GM18505 (cell line): Measurements from ENCODE around the gene PNMA6A.
"Not testable (repeated sequence)": the region's sequence is repeated elsewhere in the genome, so short reads cannot be mapped to it uniquely, and the experiment has no call there.

ENCODE experiments used
- ATAC-seq: cut with Tn5 transposase; IDR thresholded peaks from one replicate; pipeline ENCODE4 v1.9.1; 2021; ENCODE audit not compliant: unreplicated experiment
- POLR2A ChIP-seq: IDR thresholded peaks from 4 replicates; pipeline ENCODE4 v1.6.1; 2011; ENCODE audit warnings: borderline replicate concordance; ENCODE audit not compliant: insufficient read depth, insufficient read length; ENCODE audit errors: extremely low read depth

PNMA6A gene

DNA sequence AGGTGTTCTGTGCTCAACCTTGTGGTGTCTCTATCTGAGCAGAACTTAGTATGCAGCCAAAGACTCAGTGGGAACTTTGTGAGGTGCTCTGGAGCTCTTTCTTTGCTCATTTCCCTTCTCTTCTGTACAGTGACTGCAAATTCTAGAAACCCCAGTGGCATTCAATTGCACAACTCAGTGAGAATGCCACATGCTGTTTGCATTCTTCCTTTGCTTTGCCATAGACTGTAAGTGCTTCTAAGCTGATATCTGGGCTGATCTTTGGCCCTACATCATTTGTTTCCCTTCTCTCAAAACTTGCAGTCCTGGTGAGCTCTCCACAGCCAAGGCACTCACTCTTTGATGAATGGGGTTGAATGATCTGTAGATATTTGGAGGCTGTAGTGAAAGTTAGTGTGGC, 8.9 kb upstream of the PNMA6A start:
- no peak for TF ChIP-seq POLR2A
- no peak for ATAC-seq

DNA sequence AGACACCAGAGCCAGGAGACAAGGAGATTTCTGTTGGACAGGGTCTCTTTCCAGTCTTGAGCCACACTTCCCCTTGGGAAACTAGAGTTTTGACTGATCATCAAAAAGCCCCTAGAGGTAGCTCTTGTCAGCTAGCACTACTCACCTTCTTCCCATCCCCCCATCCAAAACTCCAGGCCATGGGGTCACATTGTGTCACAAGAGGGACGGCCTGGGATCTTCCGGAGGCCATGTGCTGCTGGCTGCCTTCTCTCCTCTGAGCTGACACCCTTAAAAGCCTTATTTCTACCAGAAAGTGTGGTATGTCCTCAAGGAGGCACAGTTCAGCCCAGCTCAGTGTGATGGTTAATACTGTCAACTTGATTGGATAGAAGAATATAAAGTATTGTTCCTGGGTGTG, 8.2 kb upstream of the PNMA6A start:
- no peak for TF ChIP-seq POLR2A
- no peak for ATAC-seq

DNA sequence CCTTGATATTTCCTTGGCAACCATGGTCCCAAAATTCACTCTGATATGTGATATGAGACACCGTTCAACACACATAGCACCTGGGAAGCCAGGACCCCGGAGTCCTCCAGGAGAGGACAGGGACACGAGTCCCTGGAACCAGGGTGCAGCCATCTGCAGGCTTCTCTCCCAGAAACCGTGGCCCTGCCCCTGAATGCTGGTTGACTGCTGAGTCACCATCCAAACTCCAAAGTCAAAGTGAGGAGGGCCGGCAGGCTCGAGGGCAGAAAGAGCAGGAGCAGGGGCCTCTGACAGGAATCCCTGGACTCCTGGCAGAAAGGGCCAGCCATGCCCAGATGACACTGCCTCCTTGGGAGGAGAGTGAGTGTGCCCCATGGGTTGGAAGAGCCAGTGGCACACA, 6.9 kb upstream of the PNMA6A start:
- no peak for TF ChIP-seq POLR2A
- no peak for ATAC-seq

DNA sequence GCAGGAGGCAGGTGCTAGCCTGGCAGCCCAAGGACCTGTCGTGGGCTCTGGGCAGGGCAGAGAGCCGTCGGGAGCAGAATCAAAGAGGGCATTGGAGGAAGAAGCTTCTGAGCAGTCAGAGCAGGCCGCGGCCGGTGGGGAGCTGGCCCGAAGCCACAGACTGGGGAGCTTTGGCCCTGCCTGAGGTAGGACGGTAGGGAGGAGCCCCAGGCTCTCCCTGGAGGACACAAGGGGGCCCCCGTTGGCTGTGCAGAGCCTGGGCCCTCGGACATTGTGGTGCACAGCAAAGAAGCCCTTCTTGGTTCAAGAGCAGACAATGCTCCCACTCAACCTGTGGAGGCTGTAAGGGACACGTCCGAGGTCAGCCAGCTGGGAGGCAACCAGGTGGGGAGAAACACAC, 5.9 kb upstream of the PNMA6A start:
- ATAC-seq = not testable (repeated sequence)

DNA sequence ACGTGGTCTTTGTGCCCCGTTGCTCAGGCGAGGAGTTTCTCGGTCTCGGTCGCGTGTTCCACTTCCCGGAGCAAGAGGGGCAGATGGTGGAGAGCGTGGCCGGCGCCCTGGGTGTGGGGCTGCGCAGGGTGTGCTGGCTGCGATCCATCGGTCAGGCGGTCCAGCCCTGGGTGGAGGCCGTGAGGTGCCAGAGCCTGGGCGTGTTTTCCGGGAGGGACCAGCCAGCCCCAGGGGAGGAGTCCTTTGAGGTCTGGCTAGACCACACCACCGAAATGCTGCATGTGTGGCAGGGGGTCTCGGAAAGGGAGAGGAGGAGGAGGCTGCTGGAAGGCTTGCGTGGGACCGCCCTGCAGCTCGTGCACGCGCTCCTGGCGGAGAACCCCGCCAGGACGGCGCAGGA, 1.1 kb downstream of the PNMA6A start:
- not testable (repeated sequence) for ATAC-seq

DNA sequence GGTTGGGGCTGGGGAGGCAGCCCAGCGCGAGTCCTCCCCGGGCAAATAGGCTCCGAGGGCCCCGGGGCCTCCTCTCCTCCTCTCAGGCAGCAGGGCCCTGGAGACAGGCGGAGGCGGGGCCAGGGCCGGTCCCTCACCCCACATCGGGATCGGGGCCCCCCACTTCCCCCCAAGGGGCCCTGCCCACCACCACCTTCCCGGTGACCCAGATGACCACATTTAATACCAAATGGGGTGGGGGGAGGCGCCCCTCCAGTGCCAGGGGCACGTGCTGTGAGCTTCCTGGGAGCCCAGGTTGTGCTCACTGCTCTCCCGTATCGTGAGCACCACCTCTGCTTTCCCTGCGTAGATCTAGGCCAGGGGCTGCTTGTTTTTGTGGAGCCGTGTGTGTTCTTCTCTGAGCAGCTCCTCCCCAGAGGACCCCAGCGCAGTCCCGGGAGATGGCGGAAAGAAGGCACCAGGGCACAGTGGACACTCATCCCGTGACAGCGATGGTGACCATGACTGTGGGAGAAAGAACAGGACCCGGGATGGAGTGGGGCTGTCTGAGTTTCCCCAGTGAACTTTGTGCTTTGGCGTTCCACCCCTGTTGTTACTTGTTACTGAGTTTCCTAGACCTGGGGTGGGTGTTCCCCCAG, 2.1 kb downstream of the PNMA6A start:
- TF ChIP-seq POLR2A = no peak
- no peak for ATAC-seq

DNA sequence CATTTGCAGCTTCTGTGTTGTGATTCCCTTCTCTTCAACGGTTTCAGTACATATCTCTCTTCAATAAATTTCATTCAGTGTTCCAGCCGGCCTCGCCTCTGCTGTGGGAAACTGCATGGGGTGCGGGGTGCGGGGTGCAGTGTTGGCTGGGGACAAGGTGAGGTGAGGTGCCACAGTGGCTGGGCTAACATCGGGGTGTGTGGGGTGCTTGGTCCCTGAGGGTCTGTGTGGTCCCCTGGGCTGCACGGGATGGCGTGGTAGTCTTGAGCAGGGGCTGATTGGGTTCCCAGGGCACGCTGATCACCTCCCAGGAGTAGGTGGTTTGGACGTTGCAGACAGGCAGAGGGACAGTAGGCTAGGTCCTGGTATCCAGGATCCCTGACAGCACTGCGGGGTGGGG, 2.7 kb downstream of the PNMA6A start:
- TF ChIP-seq POLR2A = no peak
- ATAC-seq = no peak

DNA sequence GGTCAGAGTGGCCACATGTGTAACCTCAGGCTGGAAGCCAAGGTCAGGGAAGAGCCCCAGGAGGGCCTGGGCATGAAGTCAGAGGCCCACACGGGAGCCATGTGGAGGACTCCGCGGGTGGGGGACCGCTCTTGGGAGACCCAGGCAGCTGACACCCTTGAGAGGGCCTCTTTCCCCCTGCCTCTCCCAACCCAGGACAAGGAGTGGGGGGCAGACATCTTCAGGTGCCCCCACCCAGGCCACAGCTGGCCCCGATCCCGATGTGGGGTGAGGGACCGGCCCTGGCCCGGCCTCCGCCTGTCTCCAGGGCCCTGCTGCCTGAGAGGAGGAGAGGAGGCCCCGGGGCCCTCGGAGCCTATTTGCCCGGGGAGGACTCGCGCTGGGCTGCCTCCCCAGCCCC, 3.1 kb downstream of the PNMA6A start:
- ATAC-seq = no peak
- TF ChIP-seq POLR2A = no peak

DNA sequence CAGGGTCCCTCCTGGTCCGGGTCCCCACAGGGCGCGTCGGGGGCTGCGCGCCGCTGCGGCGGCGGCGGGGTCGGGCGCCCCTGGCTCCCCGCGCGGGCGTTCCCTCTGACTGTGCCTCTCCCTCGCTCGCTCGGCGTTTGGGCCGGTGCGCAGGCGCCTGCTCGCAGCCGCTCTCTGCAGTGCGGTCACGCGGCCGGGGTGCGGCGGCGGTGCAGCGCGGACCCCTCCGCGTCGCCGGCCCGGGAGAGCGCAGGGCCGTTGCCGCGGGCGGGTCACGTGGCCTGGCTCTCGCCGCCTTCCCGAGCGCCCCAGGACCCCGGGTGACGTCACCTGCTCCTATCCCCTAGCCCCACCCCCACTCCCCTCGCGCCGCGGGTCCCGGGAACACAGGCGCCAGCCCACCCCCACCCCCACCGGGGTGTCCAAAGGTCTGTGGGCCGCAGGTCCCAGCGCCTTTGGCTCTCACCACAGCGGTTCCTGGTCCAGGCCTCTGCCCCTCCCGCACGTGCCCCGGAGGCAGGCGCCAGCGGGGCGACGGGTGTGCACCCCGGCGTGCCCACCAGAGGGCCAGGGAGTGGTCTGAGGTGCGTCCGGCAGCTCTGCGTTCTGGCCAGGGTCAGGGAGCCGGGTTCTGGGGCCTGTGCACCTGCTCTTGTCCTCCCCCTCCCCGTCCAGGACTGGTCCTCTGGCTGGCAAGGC, 5.3 kb downstream of the PNMA6A start:
- ATAC-seq = peak; percentile 41

DNA sequence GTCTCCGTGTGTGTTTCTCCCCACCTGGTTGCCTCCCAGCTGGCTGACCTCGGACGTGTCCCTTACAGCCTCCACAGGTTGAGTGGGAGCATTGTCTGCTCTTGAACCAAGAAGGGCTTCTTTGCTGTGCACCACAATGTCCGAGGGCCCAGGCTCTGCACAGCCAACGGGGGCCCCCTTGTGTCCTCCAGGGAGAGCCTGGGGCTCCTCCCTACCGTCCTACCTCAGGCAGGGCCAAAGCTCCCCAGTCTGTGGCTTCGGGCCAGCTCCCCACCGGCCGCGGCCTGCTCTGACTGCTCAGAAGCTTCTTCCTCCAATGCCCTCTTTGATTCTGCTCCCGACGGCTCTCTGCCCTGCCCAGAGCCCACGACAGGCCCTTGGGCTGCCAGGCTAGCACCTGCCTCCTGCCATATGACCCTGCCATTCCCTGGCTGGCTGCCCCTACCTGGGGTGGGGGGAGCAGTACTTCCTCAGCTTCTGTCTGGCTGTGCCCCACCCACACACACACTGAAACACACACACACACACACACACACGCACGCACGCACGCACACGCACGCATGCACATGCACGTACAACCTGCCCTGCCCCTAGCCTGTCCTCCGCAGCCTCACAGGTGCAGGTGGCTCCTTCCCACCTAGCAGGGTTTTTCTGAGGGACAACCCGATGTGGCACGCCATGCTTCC, 11.1 kb downstream of the PNMA6A start:
- ATAC-seq = not testable (repeated sequence)

DNA sequence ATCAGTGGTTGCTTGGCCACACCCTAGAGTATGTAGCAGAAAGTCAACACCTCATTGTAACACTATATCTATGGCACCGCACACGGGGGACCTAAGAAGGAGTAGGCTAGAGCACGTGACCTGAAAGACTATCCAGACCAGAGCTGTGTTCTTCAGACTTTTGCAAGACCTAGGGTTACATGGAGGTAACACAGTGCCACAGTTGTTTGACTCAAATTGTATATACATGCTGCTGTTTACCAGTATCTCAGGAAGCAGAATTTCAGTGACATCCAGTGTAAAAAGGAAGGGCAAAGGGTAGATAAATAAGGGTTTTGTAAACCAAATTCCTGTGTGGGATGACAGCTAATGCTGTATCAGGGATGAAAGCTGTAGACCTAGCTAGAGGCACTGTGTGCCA, 30.2 kb downstream of the PNMA6A start:
- no peak for TF ChIP-seq POLR2A
- ATAC-seq = no peak

DNA sequence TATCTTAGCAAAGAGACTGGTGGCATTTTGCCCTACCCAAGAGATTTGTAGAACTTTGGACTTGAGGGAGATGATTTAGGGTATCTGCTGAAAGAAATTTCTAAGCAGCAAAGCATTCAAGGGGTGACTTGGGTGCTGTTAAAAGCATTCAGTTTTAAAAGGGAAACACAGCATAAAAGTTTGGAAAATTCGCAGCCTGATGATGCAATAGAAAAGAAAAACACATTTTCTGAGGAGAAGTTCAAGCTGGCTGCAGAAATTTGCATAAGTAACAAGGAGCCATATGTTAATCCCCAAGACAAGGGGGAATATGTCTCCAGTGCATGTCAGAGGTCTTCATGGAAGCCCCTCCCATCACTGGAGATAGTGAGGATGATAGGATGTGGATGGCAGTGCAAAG, 32.7 kb downstream of the PNMA6A start:
- ATAC-seq = not testable (repeated sequence)

DNA sequence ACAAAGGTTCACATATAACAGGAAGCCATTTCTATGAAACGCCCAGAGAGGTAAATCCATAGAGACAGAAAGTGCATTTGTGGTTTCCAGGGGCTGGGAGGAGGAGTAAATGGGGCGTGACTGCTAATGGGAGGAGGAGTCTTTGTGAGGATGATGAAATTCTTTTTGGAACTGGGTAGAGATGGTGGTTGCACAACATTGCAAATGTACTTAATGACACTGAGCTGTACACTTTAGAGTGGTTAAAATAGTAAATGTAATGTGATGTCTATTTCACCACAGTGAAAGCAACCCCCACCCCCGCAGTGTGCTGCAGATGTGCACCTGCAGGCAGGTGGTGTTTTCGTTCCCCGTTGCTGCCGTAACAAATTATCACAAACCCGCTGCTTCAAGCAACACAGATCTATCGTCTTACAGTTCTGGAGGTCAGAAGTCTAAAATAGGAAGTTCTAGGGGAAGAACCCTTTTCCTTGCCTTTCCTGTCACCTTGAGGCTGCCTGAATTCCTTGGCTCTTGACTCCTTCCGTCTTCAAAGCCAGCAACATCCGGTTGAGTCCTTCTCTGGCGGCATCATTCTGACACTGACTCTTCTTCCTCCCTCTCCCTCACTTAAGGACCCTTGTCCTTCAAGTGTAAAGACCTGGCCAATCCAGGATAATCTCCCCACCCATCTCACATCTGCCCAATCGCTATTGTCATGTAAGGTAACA, 34.0 kb downstream of the PNMA6A start:
- ATAC-seq = not testable (repeated sequence)

DNA sequence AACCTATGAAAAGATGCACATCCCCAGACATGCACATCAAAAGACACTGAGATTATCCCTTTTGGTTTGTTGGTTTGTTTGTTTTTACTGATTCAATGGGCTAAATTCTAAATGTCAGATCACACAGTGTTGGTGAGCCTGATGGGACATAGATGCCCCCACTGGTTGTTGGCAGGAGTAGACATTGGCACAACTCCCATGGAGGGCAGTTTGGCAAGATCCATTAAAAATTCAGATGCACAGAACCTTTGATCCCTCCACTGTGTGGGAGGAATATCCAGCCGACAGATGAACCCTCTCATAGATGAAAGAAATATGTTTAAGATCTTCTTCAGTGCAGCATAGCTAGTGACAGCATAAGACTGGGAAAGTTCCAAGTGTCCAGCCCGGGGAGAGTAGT, 38.5 kb downstream of the PNMA6A start:
- ATAC-seq = not testable (repeated sequence)

DNA sequence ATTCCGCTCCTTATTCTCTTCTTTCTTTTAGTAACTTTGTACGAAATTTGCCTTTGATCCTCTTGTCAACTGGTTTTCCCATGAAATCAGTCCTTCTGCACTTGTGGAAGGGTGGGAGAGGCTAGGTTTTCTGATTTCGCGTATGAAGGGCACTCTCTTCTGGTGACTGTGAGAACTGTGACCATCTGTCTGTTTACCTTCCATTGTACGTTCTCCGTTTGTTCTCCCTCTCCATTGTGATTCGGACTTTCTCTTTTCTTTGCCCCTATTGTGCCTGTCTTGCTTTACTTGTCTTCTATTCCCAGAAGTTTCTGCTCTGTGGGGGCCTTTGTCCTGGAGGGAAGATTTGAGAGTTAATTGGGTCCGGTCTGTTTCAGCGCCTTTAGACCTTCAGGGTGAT, 41.6 kb downstream of the PNMA6A start:
- ATAC-seq = not testable (repeated sequence)

DNA sequence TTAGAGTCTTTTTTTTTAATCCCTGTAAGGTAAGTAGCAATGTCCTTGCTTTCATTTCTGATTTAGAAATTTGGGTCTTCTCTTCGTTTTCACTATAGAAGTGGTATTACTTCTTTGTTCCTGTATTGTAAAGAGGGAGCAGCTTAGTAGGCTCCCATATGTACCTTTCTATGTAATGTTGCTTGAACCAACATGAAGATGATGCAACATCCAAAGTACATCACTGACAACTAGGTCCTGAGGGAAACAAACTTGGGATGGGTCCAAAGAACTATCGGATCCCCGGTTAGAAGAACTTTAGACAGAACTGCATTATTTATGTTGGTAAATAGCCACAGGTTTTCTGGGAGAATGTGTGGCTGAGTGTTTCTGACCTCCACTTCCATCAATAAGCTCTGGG, 45.5 kb downstream of the PNMA6A start:
- ATAC-seq = not testable (repeated sequence)

DNA sequence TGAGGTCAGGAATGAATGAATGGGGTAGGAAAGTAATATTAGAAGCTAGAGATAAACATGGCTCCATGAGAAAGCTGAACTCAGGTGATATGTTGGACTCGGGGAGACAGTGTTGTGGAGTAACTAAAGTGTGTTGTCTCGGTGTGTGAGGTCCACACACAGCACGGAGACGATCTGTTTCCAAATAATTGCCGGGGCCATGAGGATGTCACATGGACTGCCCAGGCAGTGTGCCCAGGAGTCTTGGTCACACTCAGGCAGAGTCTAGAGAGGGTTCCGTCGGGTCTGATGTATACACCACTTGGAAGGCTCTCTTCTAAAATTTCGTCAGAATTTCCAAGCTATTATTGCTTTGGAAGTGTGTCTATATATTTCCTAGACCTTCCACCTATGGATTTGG, 48.0 kb downstream of the PNMA6A start:
- ATAC-seq = not testable (repeated sequence)

DNA sequence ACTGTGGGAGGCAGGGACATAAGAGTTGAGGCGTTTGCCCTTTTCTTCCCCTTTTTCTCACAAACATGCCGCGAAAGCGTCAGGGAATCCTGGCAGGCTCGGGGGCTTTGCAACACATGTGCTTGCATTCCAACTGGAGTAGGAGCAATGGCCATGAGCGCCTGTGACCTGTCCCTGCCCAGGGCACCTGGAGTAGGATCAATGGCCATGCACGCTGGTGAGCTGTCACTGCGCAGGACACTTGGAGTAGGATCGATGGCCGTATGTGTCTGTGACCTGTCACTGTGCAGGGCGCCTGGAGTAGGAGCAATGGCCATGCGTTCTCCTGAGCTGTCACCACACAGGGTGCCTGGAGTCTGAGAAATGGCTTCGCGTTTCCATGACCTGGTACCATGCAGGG, 51.2 kb downstream of the PNMA6A start:
- ATAC-seq = not testable (repeated sequence)
